Measurements from ENCODE around the gene TSKU. TPM values are rescaled to one million over a fixed set of nuclear protein-coding genes. Genes with fewer than 3 reads are reported as not detected.

The TSKU gene
- total and polyA plus RNA-seq, 9 donors: 13.9 to 31.9 (median 23.5) TPM

- no peaks in the 10 kb centered on the region for H3K36me3 ChIP-seq (ENCODE audit: control insufficient read depth, insufficient read depth, low read length)
- peaks cover 19% of the 10 kb centered on the region for H3K4me1 ChIP-seq (ENCODE audit: control insufficient read depth, insufficient read depth, low read length)
- H3K9me3 ChIP-seq (replicated peaks; ENCODE audit: control insufficient read depth, low read depth, low read length): no peaks in the 10 kb centered on the region
- no peak overlapping the region for H3K4me3 ChIP-seq (ENCODE audit: low read length)
- 97% methylated on average over 4 of the region's 6 CpGs for WGBS (ENCODE audit: insufficient coverage)
- no peaks in the 10 kb centered on the region for H3K27me3 ChIP-seq (ENCODE audit: control insufficient read depth, insufficient read depth, low read length)
- H3K27ac ChIP-seq (ENCODE audit: low read length): no peak overlapping the region
- DNase-seq: no peak
These were observed 32.4 kb upstream of the TSKU start for GRCh38 chr11:76750746-76751145.

- 24% methylated on average over 23 of the region's 25 CpGs for WGBS (ENCODE audit: insufficient coverage)
- no peak overlapping the region for H3K27ac ChIP-seq (ENCODE audit: low read length)
These were observed 30.6 kb upstream of the TSKU start for GRCh38 chr11:76752321-76753143.

GRCh38 chr11:76753449-76753848, 29.7 kb upstream of the TSKU start:
- no peaks in the 10 kb centered on the region for H3K9me3 ChIP-seq (replicated peaks; ENCODE audit: control insufficient read depth, low read depth, low read length)
- H3K4me1 ChIP-seq (ENCODE audit: control insufficient read depth, insufficient read depth, low read length): peaks cover 24% of the 10 kb centered on the region
- no peak for DNase-seq
- H3K27me3 ChIP-seq (ENCODE audit: control insufficient read depth, insufficient read depth, low read length): no peaks in the 10 kb centered on the region
- H3K27ac ChIP-seq (ENCODE audit: low read length): no peak overlapping the region
- no peak overlapping the region for H3K4me3 ChIP-seq (ENCODE audit: low read length)
- WGBS (ENCODE audit: insufficient coverage): no CpG with 5 or more reads among the region's 3 CpGs
- no peaks in the 10 kb centered on the region for H3K36me3 ChIP-seq (ENCODE audit: control insufficient read depth, insufficient read depth, low read length)

More at GRCh38 chr11:76752321-76753143, 30.6 kb upstream of the TSKU start:
- Histone ChIP-seq H3K4me1 (ENCODE audit: control insufficient read depth, insufficient read depth, low read length) (peaks cover 26% of the 10 kb centered on the region), H3K4me3 (ENCODE audit: low read length) (no peak overlapping the region), H3K9me3 (replicated peaks; ENCODE audit: control insufficient read depth, low read depth, low read length) (no peaks in the 10 kb centered on the region), H3K27me3 (ENCODE audit: control insufficient read depth, insufficient read depth, low read length) (no peaks in the 10 kb centered on the region), H3K36me3 (ENCODE audit: control insufficient read depth, insufficient read depth, low read length) (no peaks in the 10 kb centered on the region)
- peak; percentile 83 for DNase-seq

GRCh38 chr11:76753950-76754349, 29.2 kb upstream of the TSKU start:
- no peaks in the 10 kb centered on the region for H3K36me3 ChIP-seq (ENCODE audit: control insufficient read depth, insufficient read depth, low read length)
- H3K4me3 ChIP-seq (ENCODE audit: low read length): no peak overlapping the region
- H3K4me1 ChIP-seq (ENCODE audit: control insufficient read depth, insufficient read depth, low read length): peaks cover 23% of the 10 kb centered on the region
- DNase-seq: no peak
- no peaks in the 10 kb centered on the region for H3K9me3 ChIP-seq (replicated peaks; ENCODE audit: control insufficient read depth, low read depth, low read length)
- no peaks in the 10 kb centered on the region for H3K27me3 ChIP-seq (ENCODE audit: control insufficient read depth, insufficient read depth, low read length)
- H3K27ac ChIP-seq (ENCODE audit: low read length): no peak overlapping the region
- WGBS (ENCODE audit: insufficient coverage): 73% methylated on average over 7 of the region's 10 CpGs

- Histone ChIP-seq H3K27ac (ENCODE audit: low read length) (no peak overlapping the region), H3K4me1 (ENCODE audit: control insufficient read depth, insufficient read depth, low read length) (peaks cover 26% of the 10 kb centered on the region), H3K9me3 (replicated peaks; ENCODE audit: control insufficient read depth, low read depth, low read length) (no peaks in the 10 kb centered on the region), H3K4me3 (ENCODE audit: low read length) (no peak overlapping the region), H3K27me3 (ENCODE audit: control insufficient read depth, insufficient read depth, low read length) (no peaks in the 10 kb centered on the region), H3K36me3 (ENCODE audit: control insufficient read depth, insufficient read depth, low read length) (no peaks in the 10 kb centered on the region)
- no peak for DNase-seq
- 80% methylated on average over 5 of the region's 6 CpGs for WGBS (ENCODE audit: insufficient coverage)
These were observed 26.8 kb upstream of the TSKU start for GRCh38 chr11:76756341-76756741.

- Histone ChIP-seq H3K36me3 (ENCODE audit: control insufficient read depth, insufficient read depth, low read length) (no peaks in the 10 kb centered on the region), H3K27ac (ENCODE audit: low read length) (no peak overlapping the region), H3K27me3 (ENCODE audit: control insufficient read depth, insufficient read depth, low read length) (no peaks in the 10 kb centered on the region), H3K4me3 (ENCODE audit: low read length) (no peak overlapping the region), H3K9me3 (replicated peaks; ENCODE audit: control insufficient read depth, low read depth, low read length) (no peaks in the 10 kb centered on the region), H3K4me1 (ENCODE audit: control insufficient read depth, insufficient read depth, low read length) (peaks cover 17% of the 10 kb centered on the region)
- DNase-seq: no peak
- 87% methylated on average over 9 of the region's 9 CpGs for WGBS (ENCODE audit: insufficient coverage)
These were observed 24.8 kb upstream of the TSKU start for GRCh38 chr11:76758311-76758710.

GRCh38 chr11:76759092-76759491, 24.1 kb upstream of the TSKU start:
- Histone ChIP-seq H3K4me3 (ENCODE audit: low read length) (no peak overlapping the region), H3K9me3 (replicated peaks; ENCODE audit: control insufficient read depth, low read depth, low read length) (no peaks in the 10 kb centered on the region), H3K27ac (ENCODE audit: low read length) (no peak overlapping the region), H3K4me1 (ENCODE audit: control insufficient read depth, insufficient read depth, low read length) (peaks cover 23% of the 10 kb centered on the region), H3K27me3 (ENCODE audit: control insufficient read depth, insufficient read depth, low read length) (no peaks in the 10 kb centered on the region), H3K36me3 (ENCODE audit: control insufficient read depth, insufficient read depth, low read length) (no peaks in the 10 kb centered on the region)
- DNase-seq: no peak

- Histone ChIP-seq H3K9me3 (replicated peaks; ENCODE audit: control insufficient read depth, low read depth, low read length) (no peaks in the 10 kb centered on the region), H3K27me3 (ENCODE audit: control insufficient read depth, insufficient read depth, low read length) (no peaks in the 10 kb centered on the region), H3K36me3 (ENCODE audit: control insufficient read depth, insufficient read depth, low read length) (no peaks in the 10 kb centered on the region), H3K4me3 (ENCODE audit: low read length) (no peak overlapping the region), H3K27ac (ENCODE audit: low read length) (no peak overlapping the region), H3K4me1 (ENCODE audit: control insufficient read depth, insufficient read depth, low read length) (peaks cover 27% of the 10 kb centered on the region)
- no peak for DNase-seq
- WGBS (ENCODE audit: insufficient coverage): no CpG with 5 or more reads among the region's 2 CpGs
These were observed 23.6 kb upstream of the TSKU start for GRCh38 chr11:76759517-76759916.

GRCh38 chr11:76760236-76760635, 22.9 kb upstream of the TSKU start:
- no peak overlapping the region for H3K4me3 ChIP-seq (ENCODE audit: low read length)
- no peak overlapping the region for H3K27ac ChIP-seq (ENCODE audit: low read length)
- H3K9me3 ChIP-seq (replicated peaks; ENCODE audit: control insufficient read depth, low read depth, low read length): no peaks in the 10 kb centered on the region
- H3K4me1 ChIP-seq (ENCODE audit: control insufficient read depth, insufficient read depth, low read length): peaks cover 32% of the 10 kb centered on the region
- H3K27me3 ChIP-seq (ENCODE audit: control insufficient read depth, insufficient read depth, low read length): no peaks in the 10 kb centered on the region
- 71% methylated on average over 4 of the region's 4 CpGs for WGBS (ENCODE audit: insufficient coverage)
- no peak for DNase-seq
- no peaks in the 10 kb centered on the region for H3K36me3 ChIP-seq (ENCODE audit: control insufficient read depth, insufficient read depth, low read length)

- WGBS (ENCODE audit: insufficient coverage): 82% methylated on average over 1 of the region's 2 CpGs
- H3K9me3 ChIP-seq (replicated peaks; ENCODE audit: control insufficient read depth, low read depth, low read length): no peaks in the 10 kb centered on the region
- H3K4me1 ChIP-seq (ENCODE audit: control insufficient read depth, insufficient read depth, low read length): peaks cover 41% of the 10 kb centered on the region
- H3K27ac ChIP-seq (ENCODE audit: low read length): no peak overlapping the region
- H3K4me3 ChIP-seq (ENCODE audit: low read length): no peak overlapping the region
- no peaks in the 10 kb centered on the region for H3K36me3 ChIP-seq (ENCODE audit: control insufficient read depth, insufficient read depth, low read length)
- H3K27me3 ChIP-seq (ENCODE audit: control insufficient read depth, insufficient read depth, low read length): no peaks in the 10 kb centered on the region
- DNase-seq: no peak
These were observed 21.3 kb upstream of the TSKU start for GRCh38 chr11:76761718-76762355.

All from muscle of leg (tissue), 11 donors.